Ectodermal cell (in vitro differentiated cells): ENCODE data around the gene ACVR2B.

Source experiments
- H3K27ac ChIP-seq: 2 replicates; pipeline ENCODE4 v1.7.0; 2013; ENCODE audit warnings: mild to moderate bottlenecking, low read depth, low read length; ENCODE audit not compliant: insufficient read depth, poor library complexity, severe bottlenecking
- H3K27me3 ChIP-seq: 2 replicates; pipeline ENCODE4 v1.7.0; 2013; ENCODE audit warnings: mild to moderate bottlenecking, low read length; ENCODE audit not compliant: insufficient read depth, control insufficient read depth, poor library complexity, severe bottlenecking
- H3K36me3 ChIP-seq: one replicate; pipeline ENCODE4 v1.7.0; 2013; ENCODE audit warnings: low read length; ENCODE audit not compliant: control insufficient read depth, insufficient read depth
- H3K4me1 ChIP-seq: one replicate; pipeline ENCODE4 v1.7.0; 2013; ENCODE audit warnings: low read length; ENCODE audit not compliant: control insufficient read depth, insufficient read depth
- H3K4me3 ChIP-seq: 2 replicates; pipeline ENCODE4 v1.7.0; 2013; ENCODE audit warnings: low read depth, low read length, control low read depth; ENCODE audit not compliant: insufficient read depth
- H3K9me3 ChIP-seq: 2 replicates; pipeline ENCODE4 v1.7.0; 2013; ENCODE audit warnings: mild to moderate bottlenecking, low read length, moderate library complexity; ENCODE audit not compliant: control insufficient read depth
- WGBS, 2 experiments: methylation state at CpG; one replicate each; pipeline ENCODE4 v1.1.7; 2013; ENCODE audit warnings: missing lambda C conversion rate in 2 of 2; 5-methylcytosine and 5-hydroxymethylcytosine counted together

Gene ACVR2B

DNA sequence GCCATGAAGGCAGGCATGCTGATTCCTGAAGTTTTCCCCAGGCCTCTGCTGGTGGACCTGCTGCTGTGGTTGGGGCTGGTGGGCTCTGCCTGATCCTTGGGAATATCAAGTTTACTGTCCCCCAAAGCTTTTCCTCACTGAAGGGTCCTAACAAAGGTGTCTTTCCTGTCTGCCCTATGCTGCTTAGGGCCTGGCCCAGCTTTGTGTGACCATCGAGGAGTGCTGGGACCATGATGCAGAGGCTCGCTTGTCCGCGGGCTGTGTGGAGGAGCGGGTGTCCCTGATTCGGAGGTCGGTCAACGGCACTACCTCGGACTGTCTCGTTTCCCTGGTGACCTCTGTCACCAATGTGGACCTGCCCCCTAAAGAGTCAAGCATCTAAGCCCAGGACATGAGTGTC is 29.3 kb downstream of the ACVR2B start:
- Histone ChIP-seq H3K4me3 (no peak overlapping the region), H3K27ac (no peak overlapping the region), H3K9me3 (no peaks in the 10 kb centered on the region), H3K36me3 (peaks cover 50% of the 10 kb centered on the region), H3K27me3 (no peaks in the 10 kb centered on the region), H3K4me1 (no peaks in the 10 kb centered on the region)
- 90 to 91% methylated on average over 10 of the region's 10 CpGs for WGBS, 2 experiments

GRCh38 chr3:38487323-38487722 is 33.6 kb downstream of the ACVR2B start:
- Histone ChIP-seq H3K9me3 (no peaks in the 10 kb centered on the region), H3K4me1 (no peaks in the 10 kb centered on the region), H3K36me3 (peaks cover 18% of the 10 kb centered on the region), H3K4me3 (no peak overlapping the region), H3K27ac (no peak overlapping the region), H3K27me3 (no peaks in the 10 kb centered on the region)
- 87 to 89% methylated on average over 3 of the region's 3 CpGs for WGBS, 2 experiments

DNA sequence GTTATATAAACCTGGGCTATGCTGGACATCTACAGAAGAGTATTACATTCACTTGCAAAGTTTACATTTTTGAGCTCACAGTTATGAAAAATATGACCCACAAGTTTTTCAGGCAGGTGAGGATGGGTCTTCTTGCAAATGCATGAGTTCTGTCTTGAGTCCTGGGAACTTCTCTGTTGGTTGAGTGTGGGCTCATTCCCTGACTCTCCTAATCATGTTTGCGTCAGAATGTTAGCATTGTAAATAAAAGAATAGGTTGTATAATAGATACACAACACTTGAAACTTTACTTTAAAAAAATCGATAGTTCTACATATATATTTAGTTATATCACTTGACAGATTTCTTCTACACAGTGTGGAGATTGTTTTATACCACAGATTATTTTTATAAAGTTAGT is 35.3 kb downstream of the ACVR2B start:
- peaks cover 10% of the 10 kb centered on the region for H3K36me3 ChIP-seq
- H3K4me1 ChIP-seq, result no peaks in the 10 kb centered on the region
- H3K9me3 ChIP-seq, result no peaks in the 10 kb centered on the region

GRCh38 chr3:38489766-38490165 is 36.1 kb downstream of the ACVR2B start:
- Histone ChIP-seq H3K36me3 (peaks cover 4% of the 10 kb centered on the region), H3K4me3 (no peak overlapping the region), H3K27ac (no peak overlapping the region), H3K27me3 (no peaks in the 10 kb centered on the region), H3K4me1 (no peaks in the 10 kb centered on the region), H3K9me3 (no peaks in the 10 kb centered on the region)
- 94 to 98% methylated on average over 2 of the region's 2 CpGs for WGBS, 2 experiments

More for the DNA sequence above, 35.3 kb downstream of the ACVR2B start:
- no CpG with 5 or more reads among the region's 2 CpGs for WGBS, 2 experiments
- Histone ChIP-seq H3K4me3 (no peak overlapping the region), H3K27ac (no peak overlapping the region), H3K27me3 (no peaks in the 10 kb centered on the region)

- Histone ChIP-seq H3K27ac (no peak overlapping the region), H3K4me3 (no peak overlapping the region), H3K27me3 (no peaks in the 10 kb centered on the region), H3K36me3 (peaks cover 4% of the 10 kb centered on the region), H3K9me3 (no peaks in the 10 kb centered on the region), H3K4me1 (no peaks in the 10 kb centered on the region)
- WGBS, 2 experiments, result 87 to 89% methylated on average over 11 of the region's 11 CpGs
Measured at GRCh38 chr3:38490281-38491030, 36.8 kb downstream of the ACVR2B start.

DNA sequence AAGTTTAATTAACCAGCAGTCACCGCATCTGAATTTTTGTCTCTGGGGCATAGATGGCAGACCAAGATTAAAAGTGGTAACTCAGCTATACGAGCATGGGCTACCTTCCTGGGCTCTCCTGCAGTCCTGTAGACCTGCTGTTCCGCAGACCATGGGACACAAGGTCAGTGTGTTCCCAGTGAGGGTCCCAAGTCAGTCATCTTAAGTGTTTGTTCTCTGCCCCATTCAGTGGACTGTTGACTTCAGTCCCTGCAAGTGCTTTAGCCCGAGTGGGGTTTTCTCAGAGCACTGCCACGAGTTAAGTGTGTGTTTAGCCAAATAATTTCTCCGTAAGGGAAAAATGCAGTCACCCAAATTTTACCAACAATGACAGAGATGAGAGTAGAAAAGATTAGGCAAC is 37.5 kb downstream of the ACVR2B start:
- Histone ChIP-seq H3K4me3 (no peak overlapping the region), H3K4me1 (no peaks in the 10 kb centered on the region), H3K27me3 (no peaks in the 10 kb centered on the region), H3K27ac (no peak overlapping the region), H3K9me3 (no peaks in the 10 kb centered on the region), H3K36me3 (peaks cover 4% of the 10 kb centered on the region)
- WGBS, 2 experiments, result 94 to 95% methylated on average over 6 of the region's 6 CpGs

DNA sequence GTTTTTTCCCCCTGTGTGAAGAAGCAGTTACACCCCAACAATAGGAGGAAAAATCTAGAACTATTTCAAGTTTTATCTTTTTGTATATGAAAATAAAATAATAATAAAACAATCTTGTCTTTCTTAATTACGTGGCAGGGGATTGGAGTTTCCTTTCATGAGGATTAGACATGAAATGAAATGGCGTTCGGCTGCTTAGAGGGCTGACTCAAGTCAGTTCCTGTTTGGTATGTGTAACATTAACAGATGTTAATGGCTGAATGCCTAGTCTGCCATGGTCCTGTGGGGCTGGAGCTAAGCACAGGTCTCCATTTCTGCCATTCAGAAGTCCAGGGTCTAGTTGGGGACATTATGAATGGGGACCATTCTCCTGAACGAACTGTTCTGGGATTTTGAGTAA is 39.3 kb downstream of the ACVR2B start:
- H3K27me3 ChIP-seq, result no peaks in the 10 kb centered on the region
- no peak overlapping the region for H3K4me3 ChIP-seq
- H3K36me3 ChIP-seq, result peaks cover 4% of the 10 kb centered on the region
- WGBS, 2 experiments, result 95 to 96% methylated on average over 4 of the region's 4 CpGs
- H3K27ac ChIP-seq, result no peak overlapping the region
- H3K9me3 ChIP-seq, result no peaks in the 10 kb centered on the region
- H3K4me1 ChIP-seq, result peaks cover 4% of the 10 kb centered on the region

DNA sequence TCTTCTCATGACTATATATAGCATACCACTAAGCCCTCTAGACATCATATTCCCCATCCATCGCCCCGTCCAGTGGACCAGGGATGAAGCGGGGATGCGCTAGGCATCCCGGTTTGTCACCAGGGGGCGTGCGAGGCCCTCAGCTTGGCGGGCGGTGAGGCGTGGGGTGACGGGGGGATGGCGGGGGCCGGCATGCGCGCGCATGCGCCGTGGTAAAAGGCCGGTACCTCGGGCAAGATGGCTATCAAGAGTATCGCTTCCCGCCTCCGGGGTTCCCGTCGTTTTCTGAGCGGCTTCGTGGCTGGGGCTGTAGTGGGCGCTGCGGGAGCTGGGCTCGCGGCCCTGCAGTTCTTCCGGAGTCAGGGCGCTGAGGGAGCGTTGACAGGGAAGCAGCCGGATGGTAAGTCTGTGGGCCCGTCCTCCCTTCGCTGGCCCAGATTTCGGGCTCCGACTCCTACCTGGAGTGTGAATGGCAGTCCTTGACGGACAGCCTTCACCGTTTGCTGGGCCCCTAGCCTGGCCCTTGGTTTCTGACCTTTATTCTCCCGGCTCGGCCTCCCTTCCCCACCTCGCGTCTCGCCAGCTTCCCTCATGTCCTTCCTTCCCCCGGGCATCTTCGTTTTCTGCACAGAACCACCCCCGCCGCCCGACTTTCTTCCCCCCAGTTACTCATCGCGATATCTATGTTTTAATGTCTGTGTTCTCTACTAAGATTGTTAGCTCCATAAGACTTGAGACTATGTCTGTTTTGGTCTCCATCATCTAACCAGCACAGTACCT is 42.6 kb downstream of the ACVR2B start, which contains the start of gene EXOG:
Gene EXOG (plus strand): TSS at position 210 of the 780 bp plus-strand sequence. CDS start 28 bp downstream, at position 238.
- peaks cover 4% of the 10 kb centered on the region for H3K4me1 ChIP-seq
- H3K36me3 ChIP-seq, result no peaks in the 10 kb centered on the region
- H3K27me3 ChIP-seq, result no peaks in the 10 kb centered on the region
- no peaks in the 10 kb centered on the region for H3K9me3 ChIP-seq
- peak within 1 kb of the TSS; percentile 56 for H3K4me3 ChIP-seq
- H3K27ac ChIP-seq, result peak within 1 kb of the TSS; percentile 2
- 1% methylated on average over 48 to 53 of the region's 53 CpGs for WGBS, 2 experiments

DNA sequence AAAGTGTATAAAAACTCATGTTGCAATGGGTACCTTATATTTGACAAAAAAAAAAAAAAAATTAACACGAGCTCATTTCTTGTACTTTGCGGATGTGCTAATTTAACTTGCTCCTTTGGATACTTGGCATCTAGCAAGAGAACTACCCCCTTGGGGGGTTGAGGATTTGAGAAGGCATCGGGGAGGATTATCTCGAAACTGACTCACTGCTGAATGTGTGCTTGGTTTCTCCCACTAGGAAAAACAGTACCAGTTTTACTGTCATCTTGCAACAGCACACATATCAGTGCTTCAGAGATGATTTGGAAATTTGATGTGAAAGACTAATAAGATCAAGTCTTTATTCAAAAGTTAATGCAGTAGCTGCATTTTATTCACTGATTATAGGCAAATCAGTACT is 43.3 kb downstream of the ACVR2B start:
- H3K27me3 ChIP-seq, result no peaks in the 10 kb centered on the region
- peak overlapping the region; percentile 56 for H3K4me3 ChIP-seq
- no peak overlapping the region for H3K27ac ChIP-seq
- peaks cover 4% of the 10 kb centered on the region for H3K4me1 ChIP-seq
- no peaks in the 10 kb centered on the region for H3K36me3 ChIP-seq
- no peaks in the 10 kb centered on the region for H3K9me3 ChIP-seq
- WGBS, 2 experiments, result 44 to 46% methylated on average over 4 of the region's 4 CpGs

DNA sequence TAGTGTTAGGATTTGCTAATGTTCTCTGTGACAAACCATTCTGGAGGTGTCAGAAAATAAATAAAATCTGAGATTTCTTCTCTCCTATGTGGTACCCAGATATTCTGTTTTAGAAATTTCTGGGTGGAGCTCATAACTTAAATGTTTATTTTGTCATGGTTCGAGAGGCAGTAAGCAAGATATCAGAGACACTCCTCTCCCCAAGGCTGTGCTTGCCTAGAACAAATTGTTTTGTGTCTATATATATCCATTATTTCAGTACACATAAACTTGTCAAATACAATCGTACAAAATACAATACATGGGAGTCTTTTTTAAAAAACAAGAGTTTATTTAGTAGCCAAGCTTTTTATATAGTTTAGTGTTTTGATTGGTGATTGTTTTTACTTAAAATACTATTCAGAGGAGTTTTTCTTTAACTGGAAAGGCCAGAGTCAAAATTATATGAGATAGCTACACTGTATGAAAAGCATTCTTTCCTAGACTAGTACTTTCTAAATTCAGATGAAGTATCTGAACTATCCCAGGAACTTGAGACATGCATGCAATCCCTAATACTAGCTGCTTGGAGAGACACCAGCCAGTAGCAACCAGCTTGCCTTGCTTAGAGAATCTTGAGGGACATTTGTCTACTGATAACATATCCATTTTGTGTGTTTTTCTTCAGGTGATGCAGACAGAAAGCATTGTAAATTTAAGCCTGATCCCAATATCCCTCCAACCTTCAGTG is 47.2 kb downstream of the ACVR2B start:
- Histone ChIP-seq H3K4me1 (peaks cover 4% of the 10 kb centered on the region), H3K9me3 (no peaks in the 10 kb centered on the region), H3K4me3 (no peak overlapping the region), H3K27me3 (no peaks in the 10 kb centered on the region), H3K36me3 (no peaks in the 10 kb centered on the region), H3K27ac (no peak overlapping the region)
- 100% methylated on average over 1 of the region's 2 CpGs for WGBS, 2 experiments
